H1 (cell line): ENCODE measurements around the gene MMP19. TPM values are rescaled to one million over a fixed set of nuclear protein-coding genes. Genes with fewer than 3 reads are reported as not detected.

ENCODE experiments used
- polyA plus RNA-seq, 7 experiments: library from polyadenylated mRNA; depleted of rRNA in 3 of 7; stranded (reverse) in 5 of 7; unstranded in 2 of 7; fragments of >200 nt in 5 of 7; fragments of 200-250 nt in 2 of 7; gene quantifications; 1 replicate in 5 of 7; 2 replicates in 1 of 7; 4 replicates in 1 of 7; pipeline versions ENCODE4 v1.2.1 to v1.2.3, GENCODE V29; 2011 to 2013; ENCODE audit warnings: missing spikeins in 2 of 7, mixed read lengths in 2 of 7
- total RNA-seq: library from RNA; stranded (reverse); fragmentation: NEBNext Ultra II Directional; extraction: Animal tissue kit (Norgen Biotek cat#: 25700); gene quantifications from 2 replicates; pipeline ENCODE4 v1.2.1, GENCODE V29; 2021

Gene MMP19
- total and polyA plus RNA-seq, 2 of the 8 experiments (the other 6 are each of a cell fraction or from before 2014, with no cell fraction given): 2.7 to 3.3 TPM

Other genes starting within 250 kb of the MMP19 start
- gene OR10P1, start 206.0 kb downstream of the MMP19 start, total RNA-seq: not detected in 2 replicates
- gene OR10P1, start 206.0 kb downstream of the MMP19 start, polyA plus RNA-seq (2011; rRNA removed): not detected in 2 replicates
- gene ITGA7, start 135.0 kb downstream of the MMP19 start, total RNA-seq: 76.4 and 86.1 TPM in 2 replicates
- gene ITGA7, start 135.0 kb downstream of the MMP19 start, polyA plus RNA-seq (2011; rRNA removed): 57.6 and 81.5 TPM in 2 replicates
- 84.3 and 91.1 TPM in 2 replicates for gene BLOC1S1, start 126.9 kb downstream of the MMP19 start, total RNA-seq
- 149 and 185 TPM in 2 replicates for gene BLOC1S1, start 126.9 kb downstream of the MMP19 start, polyA plus RNA-seq (2011; rRNA removed)
- gene RDH5, start 122.5 kb downstream of the MMP19 start, total RNA-seq: 4.2 and 4.5 TPM in 2 replicates
- 6.0 and 7.1 TPM in 2 replicates for gene RDH5, start 122.5 kb downstream of the MMP19 start, polyA plus RNA-seq (2011; rRNA removed)
- gene CD63, start 113.9 kb downstream of the MMP19 start, total RNA-seq: 440 and 460 TPM in 2 replicates
- gene CD63, start 113.9 kb downstream of the MMP19 start, polyA plus RNA-seq (2011; rRNA removed): 525 and 526 TPM in 2 replicates
- gene GDF11, start 99.8 kb downstream of the MMP19 start, total RNA-seq: 15.1 and 18.2 TPM in 2 replicates
- gene GDF11, start 99.8 kb downstream of the MMP19 start, polyA plus RNA-seq (2011; rRNA removed): 12.1 and 17.6 TPM in 2 replicates
- 114 and 117 TPM in 2 replicates for gene SARNP, start 25.2 kb downstream of the MMP19 start, total RNA-seq
- gene SARNP, start 25.2 kb downstream of the MMP19 start, polyA plus RNA-seq (2011; rRNA removed): 140 and 226 TPM in 2 replicates
- 34.1 and 39.0 TPM in 2 replicates for gene ORMDL2, start 24.9 kb downstream of the MMP19 start, total RNA-seq
- gene ORMDL2, start 24.9 kb downstream of the MMP19 start, polyA plus RNA-seq (2011; rRNA removed): 50.4 and 65.6 TPM in 2 replicates
- 32.3 and 34.3 TPM in 2 replicates for gene DNAJC14, start 13.3 kb downstream of the MMP19 start, total RNA-seq
- gene DNAJC14, start 13.3 kb downstream of the MMP19 start, polyA plus RNA-seq (2011; rRNA removed): 14.7 and 18.5 TPM in 2 replicates
- 58.5 and 58.9 TPM in 2 replicates for gene PYM1, start 85.0 kb upstream of the MMP19 start, total RNA-seq
- gene PYM1, start 85.0 kb upstream of the MMP19 start, polyA plus RNA-seq (2011; rRNA removed): 37.3 and 38.7 TPM in 2 replicates
- gene DGKA, start 88.2 kb upstream of the MMP19 start, total RNA-seq: 18.0 and 21.3 TPM in 2 replicates
- 15.9 and 24.4 TPM in 2 replicates for gene DGKA, start 88.2 kb upstream of the MMP19 start, polyA plus RNA-seq (2011; rRNA removed)
- gene PMEL, start 123.1 kb upstream of the MMP19 start, total RNA-seq: 120 and 128 TPM in 2 replicates
- gene PMEL, start 123.1 kb upstream of the MMP19 start, polyA plus RNA-seq (2011; rRNA removed): 382 and 467 TPM in 2 replicates
- 41.7 and 42.5 TPM in 2 replicates for gene CDK2, start 123.9 kb upstream of the MMP19 start, total RNA-seq
- 39.4 and 41.6 TPM in 2 replicates for gene CDK2, start 123.9 kb upstream of the MMP19 start, polyA plus RNA-seq (2011; rRNA removed)
- 56.7 and 65.6 TPM in 2 replicates for gene RAB5B, start 131.1 kb upstream of the MMP19 start, total RNA-seq
- 47.2 and 62.4 TPM in 2 replicates for gene RAB5B, start 131.1 kb upstream of the MMP19 start, polyA plus RNA-seq (2011; rRNA removed)
- gene SUOX, start 154.3 kb upstream of the MMP19 start, total RNA-seq: 22.5 and 23.1 TPM in 2 replicates
- gene SUOX, start 154.3 kb upstream of the MMP19 start, polyA plus RNA-seq (2011; rRNA removed): 26.8 and 31.3 TPM in 2 replicates
- gene IKZF4, start 178.1 kb upstream of the MMP19 start, total RNA-seq: 12.5 and 13.3 TPM in 2 replicates
- 8.0 and 12.9 TPM in 2 replicates for gene IKZF4, start 178.1 kb upstream of the MMP19 start, polyA plus RNA-seq (2011; rRNA removed)
- 53.4 and 64.3 TPM in 2 replicates for gene RPS26, start 199.0 kb upstream of the MMP19 start, total RNA-seq
- gene RPS26, start 199.0 kb upstream of the MMP19 start, polyA plus RNA-seq (2011; rRNA removed): 1,236 and 1,922 TPM in 2 replicates
- gene ERBB3, start 237.2 kb upstream of the MMP19 start, total RNA-seq: 49.2 and 52.4 TPM in 2 replicates
- 33.9 and 43.4 TPM in 2 replicates for gene ERBB3, start 237.2 kb upstream of the MMP19 start, polyA plus RNA-seq (2011; rRNA removed)